Muscle of arm (tissue), 14 donors: ENCODE measurements around the gene ABLIM1. TPM values are rescaled to one million over a fixed set of nuclear protein-coding genes. Genes with fewer than 3 reads are reported as not detected.
A peak's percentile ranks its signal among the peaks of the same experiment; 100 is the strongest.
"Not testable (repeated sequence)": the region's sequence is repeated elsewhere in the genome, so short reads cannot be mapped to it uniquely, and the experiment has no call there.

ENCODE experiments used
- DNase-seq: peaks from one replicate; pipeline ENCODE4 v3.0.0-alpha.2; 2013
- long read RNA-seq, 11 donors: transcript quantifications; one replicate each; lab custom pipeline, GENCODE V29; 2026
- polyA plus RNA-seq, 12 donors: library from polyadenylated mRNA; unstranded; fragments of 120-200 nt; gene quantifications; one replicate each; pipeline ENCODE4 v1.2.1, GENCODE V29; 2013; ENCODE audit not compliant: insufficient read length in 12 of 12

Gene ABLIM1
- 100 to 1,000 TPM in 1 of 12 donors, 10 to 100 TPM in 10, not detected in 1; 44.3 to 111 (median 60.8) TPM for polyA plus RNA-seq
- long read RNA-seq, donor 1, partial matches to known transcripts: 12 of 12 reads
- long read RNA-seq, donor 1, other reads (novel, unspliced or antisense): 0 of 12 reads
- long read RNA-seq, donor 2: 0 reads
- long read RNA-seq, donor 3: 0 reads
- long read RNA-seq, donor 4: 0 reads
- long read RNA-seq, donor 5: 0 reads
- long read RNA-seq, donor 6: 0 reads
- long read RNA-seq, donor 7: 0 reads
- long read RNA-seq, donor 8: 0 reads
- long read RNA-seq, donor 9: 0 reads
- long read RNA-seq, donor 10: 0 reads
- long read RNA-seq, donor 11: 0 reads

- no peak for DNase-seq
These were observed at the start of gene ABLIM1 for GRCh38 chr10:114658175-114658574. Gene ABLIM1 (minus strand): TSS chr10:114658275. CDS start chr10:114658200, 75 bp downstream.

GRCh38 chr10:114706458-114707055, 48.5 kb upstream of the ABLIM1 start:
- DNase-seq: no peak

DNA sequence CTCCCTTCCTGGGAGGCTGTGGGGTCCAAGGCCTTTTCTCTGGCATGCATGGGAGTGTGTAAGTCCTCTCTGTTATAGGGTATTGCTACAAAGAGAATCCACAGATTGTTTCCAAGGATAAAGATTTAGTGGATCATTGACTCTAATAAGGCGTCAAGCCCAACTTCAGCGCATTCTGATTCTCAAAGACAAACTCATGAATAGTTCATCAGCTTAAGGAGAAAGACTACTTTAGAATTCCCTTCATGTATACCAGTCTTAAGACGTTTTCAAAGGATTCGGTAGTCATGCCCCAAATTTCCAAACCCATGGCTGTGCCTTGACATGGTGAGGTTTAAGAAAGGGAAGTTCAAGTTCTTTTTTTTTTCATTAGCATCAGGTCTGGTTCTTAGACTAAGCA, 46.6 kb upstream of the ABLIM1 start:
- DNase-seq: no peak

DNA sequence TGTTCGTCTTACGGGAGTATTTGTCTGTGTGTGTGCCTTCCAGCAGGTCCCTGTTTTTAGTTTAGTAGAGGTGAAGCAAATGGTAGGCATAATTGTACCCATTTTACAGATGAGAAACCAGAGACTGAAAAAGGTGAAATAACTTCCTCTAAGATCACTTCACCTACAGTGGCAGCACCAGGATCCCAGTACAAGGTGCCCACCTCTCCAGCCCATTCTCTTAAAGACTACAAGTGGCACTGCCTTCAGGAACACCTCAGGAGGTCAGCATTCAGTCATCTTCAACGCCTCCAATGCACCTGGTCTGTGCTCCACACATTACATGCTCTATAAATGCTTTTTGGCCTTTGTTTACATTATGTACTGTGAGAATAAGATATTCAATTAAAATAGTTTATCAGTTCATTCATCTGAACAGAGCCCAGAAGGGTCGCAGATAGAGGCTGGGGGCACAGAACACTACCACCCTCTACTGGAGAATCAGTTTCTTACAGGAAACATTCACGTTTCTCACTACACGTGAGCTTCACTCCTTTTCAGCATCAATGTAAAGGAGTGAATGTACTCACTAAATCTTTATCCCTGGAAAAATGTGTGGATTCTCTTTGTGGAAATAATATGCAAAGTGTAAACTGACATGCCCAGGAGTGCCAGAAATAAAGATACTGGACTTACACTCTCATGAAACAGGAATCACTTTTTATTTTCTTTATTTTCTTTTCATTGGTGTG, 45.5 kb upstream of the ABLIM1 start:
- DNase-seq: no peak

GRCh38 chr10:114698271-114699061, 40.4 kb upstream of the ABLIM1 start:
- no peak for DNase-seq

DNA sequence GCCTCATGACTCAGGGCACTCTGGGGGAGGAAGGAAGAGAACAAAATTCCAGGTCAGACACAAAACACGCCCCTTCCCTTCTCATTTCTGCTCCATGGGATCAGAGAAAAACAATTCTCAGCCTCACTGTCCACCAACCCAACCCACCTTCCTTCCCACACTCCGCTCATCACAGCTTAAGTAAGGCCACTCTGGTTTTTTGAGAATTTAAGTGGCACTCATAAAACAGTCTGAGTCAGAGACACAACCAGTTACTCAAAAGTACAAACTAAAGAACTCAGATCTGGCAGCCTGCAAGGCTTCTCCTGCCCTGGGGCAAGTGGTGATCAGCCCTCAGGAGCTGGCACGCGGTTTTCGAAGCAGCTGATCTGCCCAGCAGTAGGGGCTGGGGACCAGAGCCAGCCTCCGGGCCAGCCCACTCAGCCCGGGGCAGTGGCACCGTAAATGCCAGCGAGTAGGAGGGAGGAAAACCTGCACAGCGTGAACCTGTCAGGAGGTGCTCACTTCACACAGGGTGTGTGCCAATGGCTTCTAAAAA, 39.1 kb upstream of the ABLIM1 start:
- DNase-seq: no peak

- not testable (repeated sequence) for DNase-seq
These were observed 38.2 kb upstream of the ABLIM1 start for GRCh38 chr10:114696301-114696700.

DNA sequence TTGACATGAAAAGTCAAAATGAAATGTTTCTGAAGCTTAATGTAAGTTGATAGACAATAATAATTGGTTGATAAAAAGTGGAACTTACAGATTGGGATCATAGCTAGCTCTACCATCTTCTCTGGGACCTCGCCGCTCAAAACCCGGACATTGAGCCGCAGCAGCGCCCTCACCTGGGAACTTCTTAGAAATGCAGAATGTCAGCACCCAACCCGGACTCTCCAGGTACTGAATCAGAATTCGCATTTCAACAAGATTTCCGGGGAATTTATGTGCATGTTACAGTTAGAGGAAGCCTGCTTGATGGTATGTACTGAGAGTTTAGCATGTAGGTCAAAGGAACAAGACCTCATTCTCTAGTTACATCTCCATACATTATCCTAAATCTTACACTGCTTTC, 36.7 kb upstream of the ABLIM1 start:
- no peak for DNase-seq

GRCh38 chr10:114694062-114694461, 36.0 kb upstream of the ABLIM1 start:
- DNase-seq: no peak

- no peak for DNase-seq
These were observed 33.4 kb upstream of the ABLIM1 start for GRCh38 chr10:114691442-114691941.

DNA sequence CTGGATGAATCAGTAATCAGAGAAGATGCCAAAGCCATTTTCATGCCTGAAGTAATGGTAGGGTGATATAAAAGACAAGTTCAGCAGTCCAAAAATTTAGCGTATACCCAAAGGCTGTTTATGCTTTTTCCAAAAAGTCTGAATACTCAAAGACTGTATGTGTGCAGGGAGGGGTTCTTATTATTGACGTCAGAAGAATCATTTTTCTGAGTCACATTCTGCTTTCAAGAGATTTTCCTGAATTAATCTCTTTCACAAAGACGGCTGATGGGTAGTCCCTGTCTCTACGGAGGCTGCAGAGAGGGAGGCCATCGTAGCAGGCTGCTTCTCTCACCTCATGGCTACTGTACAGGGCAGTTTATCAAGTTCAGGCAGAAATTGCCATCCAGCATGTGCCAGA, 30.7 kb upstream of the ABLIM1 start:
- no peak for DNase-seq

GRCh38 chr10:114687459-114687858, 29.4 kb upstream of the ABLIM1 start:
- DNase-seq: no peak

DNA sequence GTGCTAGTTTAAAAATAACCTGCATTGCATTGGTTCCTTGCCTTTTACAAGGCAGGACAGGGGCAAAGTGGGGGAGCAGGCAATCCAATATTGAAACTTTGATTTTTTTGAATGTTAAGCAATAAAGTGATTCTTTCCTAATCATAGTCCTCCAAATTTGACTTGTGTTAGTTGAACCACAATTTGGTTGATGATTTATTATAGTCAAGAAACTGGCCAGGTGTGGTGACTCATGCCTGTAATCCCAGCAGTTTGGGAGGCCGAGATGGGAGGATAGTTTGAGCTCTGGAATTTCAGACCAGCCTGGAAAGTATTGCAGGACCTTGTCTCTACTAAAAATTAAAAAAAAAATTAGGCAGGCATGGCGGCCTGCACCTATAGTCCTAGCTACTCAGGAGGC, 27.9 kb upstream of the ABLIM1 start:
- DNase-seq: no peak

DNA sequence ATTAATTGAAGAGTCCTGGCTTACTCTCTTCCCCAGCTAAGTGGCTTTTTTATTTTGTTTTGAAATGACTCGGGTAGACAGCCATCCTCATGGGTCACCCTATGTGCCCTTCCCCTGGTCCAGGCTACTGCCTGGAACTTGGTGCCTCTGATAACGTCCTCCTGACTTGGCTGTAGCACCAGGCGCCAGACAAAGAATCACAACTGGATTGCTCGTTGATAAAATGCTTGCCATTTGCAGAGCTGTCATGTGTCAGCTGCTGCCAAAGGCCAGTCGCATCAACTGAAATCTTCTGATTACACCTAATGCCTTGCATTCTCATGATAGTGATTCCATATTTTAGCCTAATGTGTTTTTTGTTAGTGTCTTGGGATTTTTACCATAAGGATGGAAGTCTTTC, 27.4 kb upstream of the ABLIM1 start:
- DNase-seq: no peak

DNA sequence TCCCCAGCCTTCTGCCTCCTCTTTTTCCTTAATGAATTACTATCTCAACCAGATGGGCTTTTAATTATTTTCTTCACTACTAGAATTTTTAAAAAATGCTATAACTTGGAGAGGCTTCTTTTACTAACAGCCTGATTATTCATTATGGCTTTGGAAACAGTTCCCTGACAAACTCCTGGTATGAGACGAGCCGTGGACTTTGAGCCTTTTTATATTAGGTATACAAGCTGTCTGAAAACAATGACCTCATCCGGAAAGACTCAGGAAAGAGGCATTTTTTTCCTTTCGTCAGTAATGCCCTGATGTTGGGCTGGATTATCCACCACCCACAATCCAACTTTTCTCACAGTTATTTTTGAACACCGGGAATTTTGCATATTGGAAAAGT, 26.7 kb upstream of the ABLIM1 start:
- peak; percentile 56 for DNase-seq

GRCh38 chr10:114684084-114684821, 26.2 kb upstream of the ABLIM1 start:
- peak; percentile 38 for DNase-seq

- no peak for DNase-seq
These were observed 25.5 kb upstream of the ABLIM1 start for GRCh38 chr10:114683593-114683992.

DNA sequence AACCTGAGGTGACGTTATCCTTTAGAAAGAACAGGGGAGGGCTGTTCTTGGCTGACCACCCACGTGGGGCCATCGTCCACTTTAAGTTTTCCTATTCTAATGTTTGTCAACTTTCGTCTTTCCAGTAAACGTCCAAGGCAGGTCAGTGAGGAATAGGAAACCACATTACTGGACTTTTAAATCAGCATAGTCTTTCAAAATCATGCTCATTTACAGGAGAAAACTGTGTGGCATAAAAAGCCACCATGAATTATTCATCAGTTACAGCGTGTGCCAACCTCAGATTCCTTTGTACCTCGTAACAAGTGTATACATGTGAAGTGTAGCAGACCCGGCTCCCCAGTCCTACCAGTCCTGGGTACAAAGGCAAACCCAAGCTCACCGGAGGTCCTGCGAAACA, 25.1 kb upstream of the ABLIM1 start:
- no peak for DNase-seq

DNA sequence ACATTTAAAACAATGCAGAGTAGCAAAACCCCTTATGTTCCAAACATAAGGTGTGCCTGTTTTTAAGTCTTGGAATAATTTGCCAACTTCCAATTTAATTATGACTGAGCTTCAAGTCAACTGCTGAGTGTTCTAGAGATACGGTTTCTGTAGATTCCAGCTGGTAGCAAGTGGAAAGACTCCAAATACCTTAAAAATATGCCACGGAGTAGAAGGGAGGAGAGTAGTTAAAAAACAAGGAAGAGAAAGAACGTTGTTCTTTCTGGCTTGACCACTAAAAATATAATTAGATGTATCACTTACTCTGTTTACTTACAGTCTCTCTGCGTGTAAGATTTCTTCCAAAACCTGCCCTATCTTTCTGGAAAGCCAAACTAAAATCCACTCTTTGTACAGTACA, 24.5 kb upstream of the ABLIM1 start:
- no peak for DNase-seq

DNA sequence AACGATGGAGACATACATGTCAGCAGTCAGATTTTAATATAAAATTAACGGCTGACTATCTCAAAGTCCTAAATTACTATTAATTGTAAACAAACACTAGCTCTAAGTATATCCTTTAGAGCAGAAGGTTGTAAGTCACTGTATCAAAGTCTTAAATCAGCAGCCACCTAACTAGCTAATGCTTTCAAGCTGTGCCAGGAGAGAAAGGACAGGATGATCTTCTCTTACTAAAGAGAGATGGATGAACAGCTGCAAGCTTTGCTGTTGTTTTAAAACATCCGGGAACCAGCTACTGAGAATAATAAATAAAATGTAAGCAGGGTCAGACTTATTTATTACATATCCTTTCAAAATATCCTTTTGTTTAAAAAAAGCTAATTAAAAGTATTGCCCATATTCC, 24.0 kb upstream of the ABLIM1 start:
- no peak for DNase-seq

DNA sequence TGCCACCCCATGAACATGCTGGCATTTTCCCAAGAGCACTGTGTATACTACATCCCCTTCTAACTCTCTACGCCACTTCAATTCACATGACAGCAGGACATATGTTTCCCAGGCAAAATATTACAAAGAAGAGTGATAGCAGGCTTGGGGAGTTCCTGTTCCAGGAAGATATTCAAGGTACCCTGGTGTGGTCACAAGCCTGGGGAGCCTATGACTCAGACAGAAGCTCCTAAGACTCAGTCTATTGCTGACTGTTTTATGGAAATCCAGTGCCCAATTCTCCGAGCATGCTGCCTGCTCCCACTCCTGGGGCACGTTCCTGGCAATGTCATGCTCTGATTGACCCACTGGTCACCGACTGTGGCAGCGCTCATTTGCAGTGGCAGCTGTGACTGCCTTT, 23.5 kb upstream of the ABLIM1 start:
- no peak for DNase-seq
